K562 (cell line): ENCODE data around the gene BGN.

Experiments used
- DDX20 ChIP-seq: fragments of 450-650 bp; IDR thresholded peaks from 2 replicates; pipeline ENCODE4 v1.6.1; 2016; ENCODE audit warnings: missing genetic modification characterization, low read depth, mild to moderate bottlenecking, missing compliant biosample characterization, moderate library complexity
- TCF7L2 ChIP-seq: fragments of 150-350 bp; IDR thresholded peaks from 2 replicates; pipeline ENCODE4 v1.6.1; 2016; ENCODE audit warnings: low read depth, mild to moderate bottlenecking, low read length, moderate library complexity

GRCh38 chrX:153445856-153446635, 48.7 kb upstream of the BGN start, which contains the start of gene TREX2:
- TF ChIP-seq DDX20 (tag) (no peak), TCF7L2 (no peak)
